ENCODE results near the gene SKAP1.

Gene SKAP1

DNA sequence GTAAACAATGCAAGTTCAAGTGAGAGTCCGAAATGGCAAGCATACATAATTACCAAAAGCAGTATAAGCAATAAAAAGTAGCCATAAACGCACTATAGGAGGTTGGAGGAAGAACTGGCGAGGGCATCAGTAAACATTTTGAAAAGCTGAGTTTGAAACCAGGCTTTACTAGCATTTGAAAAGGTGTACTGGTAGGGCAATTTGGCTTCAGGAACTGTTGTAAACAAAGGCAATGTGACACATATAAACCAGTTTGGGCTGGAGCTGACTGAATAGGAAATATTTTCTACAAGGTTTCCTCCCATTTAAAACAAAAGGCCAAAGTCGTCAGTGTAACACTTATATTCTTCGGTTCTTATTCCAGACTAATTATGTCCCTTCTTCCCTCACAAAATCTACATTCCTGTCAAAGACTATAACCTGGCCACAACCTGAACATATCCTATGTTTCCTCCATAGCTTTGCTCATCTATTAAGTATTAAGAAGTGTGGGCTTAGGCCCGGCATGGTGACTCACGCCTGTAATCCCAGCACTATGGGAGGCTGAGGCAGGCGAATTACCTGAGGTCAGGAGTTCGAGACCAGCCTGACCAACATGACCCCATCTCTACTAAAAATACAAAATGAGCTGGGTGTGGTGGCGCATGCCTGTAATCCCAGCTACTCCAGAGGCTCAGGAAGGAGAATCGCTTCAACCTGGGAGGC lies 336.5 kb downstream of the SKAP1 start:
- H3K27ac ChIP-seq: peak overlapping the region; percentile 59

DNA sequence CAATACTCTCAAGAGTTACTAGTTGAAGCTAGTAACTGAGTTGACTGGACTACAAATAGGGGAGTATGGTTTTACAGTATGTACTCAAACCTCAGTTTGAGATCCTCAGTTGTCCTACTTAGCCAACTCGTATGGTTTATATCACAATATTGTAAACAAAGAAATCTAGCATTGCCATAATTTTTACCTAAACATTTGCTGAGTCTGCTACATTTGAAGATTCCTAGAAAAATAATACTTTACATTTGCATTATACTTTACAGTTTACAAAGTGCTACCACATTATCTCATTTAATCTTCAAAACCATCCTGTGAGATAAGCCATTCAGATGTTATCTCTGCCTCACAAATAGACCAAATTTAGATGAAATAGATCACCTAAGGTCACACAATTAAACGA lies 345.1 kb downstream of the SKAP1 start:
- TF ChIP-seq, protein P1, sequence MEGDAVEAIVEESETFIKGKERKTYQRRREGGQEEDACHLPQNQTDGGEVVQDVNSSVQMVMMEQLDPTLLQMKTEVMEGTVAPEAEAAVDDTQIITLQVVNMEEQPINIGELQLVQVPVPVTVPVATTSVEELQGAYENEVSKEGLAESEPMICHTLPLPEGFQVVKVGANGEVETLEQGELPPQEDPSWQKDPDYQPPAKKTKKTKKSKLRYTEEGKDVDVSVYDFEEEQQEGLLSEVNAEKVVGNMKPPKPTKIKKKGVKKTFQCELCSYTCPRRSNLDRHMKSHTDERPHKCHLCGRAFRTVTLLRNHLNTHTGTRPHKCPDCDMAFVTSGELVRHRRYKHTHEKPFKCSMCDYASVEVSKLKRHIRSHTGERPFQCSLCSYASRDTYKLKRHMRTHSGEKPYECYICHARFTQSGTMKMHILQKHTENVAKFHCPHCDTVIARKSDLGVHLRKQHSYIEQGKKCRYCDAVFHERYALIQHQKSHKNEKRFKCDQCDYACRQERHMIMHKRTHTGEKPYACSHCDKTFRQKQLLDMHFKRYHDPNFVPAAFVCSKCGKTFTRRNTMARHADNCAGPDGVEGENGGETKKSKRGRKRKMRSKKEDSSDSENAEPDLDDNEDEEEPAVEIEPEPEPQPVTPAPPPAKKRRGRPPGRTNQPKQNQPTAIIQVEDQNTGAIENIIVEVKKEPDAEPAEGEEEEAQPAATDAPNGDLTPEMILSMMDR (conservative IDR thresholded peaks at IDR 0.05): no peak
- peak overlapping the region; percentile 62 for H3K27ac ChIP-seq

More for the DNA sequence above, 336.5 kb downstream of the SKAP1 start:
- TF ChIP-seq, protein P1 (conservative IDR thresholded peaks at IDR 0.05): no peak

All from VCaP (cell line).